ENCODE data around the gene SELENOH. TPM values are rescaled to one million over a fixed set of nuclear protein-coding genes. Genes with fewer than 3 reads are reported as not detected.

The SELENOH gene
- total and polyA plus RNA-seq, 9 of the 15 experiments (the other 6 are each of a cell fraction or from before 2014, with no cell fraction given) = 16.6 to 299 (median 118) TPM

- TF ChIP-seq ZBTB11 (CRISPR knock-in tag; IDR thresholded peaks at IDR 0.05) (peak; percentile 97 to 99 (median 98)), CXXC5 (CRISPR knock-in tag; IDR thresholded peaks at IDR 0.05) (peak; percentile 96), MITF (IDR thresholded peaks at IDR 0.05) (peak; percentile 92), SMC3 (conservative IDR thresholded peaks at IDR 0.05; ENCODE audit: insufficient read depth, low read depth, low read length) (peak; percentile 7; the same call in 1 of the 2 replicates), KAT2B (IDR thresholded peaks at IDR 0.05; ENCODE audit: low read depth, low read length) (no peak), FIP1L1 (IDR thresholded peaks at IDR 0.05; ENCODE audit: low read depth, low read length, poor library complexity, severe bottlenecking) (peak; percentile 95), UBTF (IDR thresholded peaks at IDR 0.05; ENCODE audit: borderline replicate concordance in 1 of 2, low read depth in 2 of 2, low read length in 2 of 2) (peak; percentile 89 to 97; a peak in 3 of 4 replicates), FOS (IDR thresholded peaks at IDR 0.05; ENCODE audit: extremely low read depth, insufficient read length) (no peak), MYNN (IDR thresholded peaks at IDR 0.05) (peak; percentile 95), MYNN (CRISPR knock-in tag; IDR thresholded peaks at IDR 0.05) (no peak), SLC30A9 (CRISPR knock-in tag; IDR thresholded peaks at IDR 0.05) (no peak), SPI1 (IDR thresholded peaks at IDR 0.05; ENCODE audit: borderline replicate concordance, low read depth, low read length) (no peak), PHF8 (IDR thresholded peaks at IDR 0.05; ENCODE audit: borderline replicate concordance, low read length) (peak; percentile 98; the same call in 1 of the 2 replicates), MEF2A (IDR thresholded peaks at IDR 0.05; ENCODE audit: control insufficient read depth, low read depth, low read length) (peak; percentile 73), HES1 (IDR thresholded peaks at IDR 0.05; ENCODE audit: low read depth) (no peak), SMARCC2 (IDR thresholded peaks at IDR 0.05; ENCODE audit: low read depth) (no peak), JUNB (CRISPR knock-in tag; conservative IDR thresholded peaks at IDR 0.05) (no peak), SOX6 (IDR thresholded peaks at IDR 0.05) (peak; percentile 81), ZNF140 (CRISPR knock-in tag; IDR thresholded peaks at IDR 0.05) (no peak)
Measured at GRCh38 chr11:57741132-57742086, at the start of gene SELENOH (continued).

Measured in K562 (cell line).